Left ventricle myocardium inferior (tissue), 1 donor: ENCODE measurements around the gene ST6GALNAC2. TPM values are rescaled to one million over a fixed set of nuclear protein-coding genes. Genes with fewer than 3 reads are reported as not detected.
"Not testable (repeated sequence)": the region's sequence is repeated elsewhere in the genome, so short reads cannot be mapped to it uniquely, and the experiment has no call there.

Experiments used
- DNase-seq: peaks from one replicate; pipeline ENCODE4 v3.0.0-alpha.2; 2020
- H3K27ac ChIP-seq: fragments of 200-600 bp; replicated peaks from 2 replicates; pipeline ENCODE4 v1.8.0; 2021
- H3K27me3 ChIP-seq: fragments of 200-600 bp; 2 replicates; pipeline ENCODE4 v1.8.0; 2021; ENCODE audit warnings: low read depth
- H3K36me3 ChIP-seq: fragments of 200-600 bp; 2 replicates; pipeline ENCODE4 v1.8.0; 2021
- H3K4me1 ChIP-seq: fragments of 200-600 bp; 2 replicates; pipeline ENCODE4 v1.8.0; 2021
- H3K4me3 ChIP-seq: fragments of 200-600 bp; 2 replicates; pipeline ENCODE4 v1.8.0; 2021; ENCODE audit warnings: mild to moderate bottlenecking, moderate library complexity
- H3K9me3 ChIP-seq: fragments of 200-600 bp; replicated peaks from 2 replicates; pipeline ENCODE4 v1.8.0; 2021
- intact Hi-C: fragments of 100-400 bp; cut with micrococcal nuclease; formaldehyde crosslinking; loops from one replicate; pipeline ENCODE4 v1.11.0; 2022
- total RNA-seq: library from RNA; stranded (reverse); fragmentation: NEBNext Ultra II Directional; extraction: Animal tissue kit (Norgen Biotek cat#: 25700); gene quantifications from one replicate; pipeline ENCODE4 v1.2.1, GENCODE V29; 2021
- TF ChIP-seq, protein P1 (sequence below): fragments of 200-600 bp; IDR thresholded peaks from 2 replicates; pipeline ENCODE4 v1.8.0; 2021; ENCODE audit warnings: antibody characterized with exemption, mild to moderate bottlenecking, borderline replicate concordance
- donor health status: DM: no; HTN: yes; CAD: no; lungs with severe emphysema.

ST6GALNAC2 gene
- total RNA-seq, 1 donor from 2014 or later, result 4.3 TPM

DNA sequence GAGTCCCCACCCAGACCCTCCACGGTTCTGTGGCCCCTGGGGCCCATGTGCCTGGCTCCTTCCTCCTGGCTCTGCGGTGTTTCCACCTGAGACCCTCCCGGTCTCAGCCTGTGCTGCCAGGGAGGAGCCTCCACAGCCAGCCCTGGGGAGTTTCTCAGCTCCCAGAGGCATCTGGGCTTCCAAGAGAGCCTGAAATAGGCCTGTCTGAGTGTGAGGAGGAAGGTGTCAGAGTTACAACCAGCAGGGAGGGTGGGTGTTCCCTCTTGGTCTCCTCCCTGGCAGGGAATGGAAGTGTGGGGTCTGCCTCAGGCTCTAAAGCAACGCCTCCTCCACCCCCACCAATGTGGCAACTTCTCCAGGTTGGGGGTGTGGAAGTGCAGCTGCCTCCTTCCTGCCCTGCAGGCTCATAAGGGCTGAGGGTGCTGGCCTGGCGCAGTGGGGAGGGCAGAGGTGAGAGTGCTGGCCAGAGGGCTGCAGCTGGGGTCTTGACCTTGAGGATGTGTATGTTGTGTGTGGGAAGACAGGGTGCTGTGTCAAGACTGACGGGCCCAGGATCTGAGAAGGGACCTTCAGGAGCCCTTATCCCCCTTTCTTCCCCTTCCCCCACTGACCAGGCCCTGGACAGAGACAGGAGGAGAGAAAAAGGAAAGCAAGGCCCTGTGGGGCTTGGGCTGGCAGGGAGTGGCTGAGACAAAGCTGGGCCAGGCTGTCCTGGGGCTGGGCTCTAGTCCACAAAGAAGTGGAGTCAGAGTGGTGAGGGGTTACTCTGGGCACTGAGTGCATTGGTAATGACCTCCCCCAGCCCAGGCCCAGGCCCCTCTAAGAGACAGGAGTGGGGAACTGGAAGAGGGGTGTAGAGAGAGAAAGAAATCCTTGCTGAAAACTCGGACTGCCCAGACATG is 50.6 kb downstream of the ST6GALNAC2 start:
- TF ChIP-seq, protein P1, sequence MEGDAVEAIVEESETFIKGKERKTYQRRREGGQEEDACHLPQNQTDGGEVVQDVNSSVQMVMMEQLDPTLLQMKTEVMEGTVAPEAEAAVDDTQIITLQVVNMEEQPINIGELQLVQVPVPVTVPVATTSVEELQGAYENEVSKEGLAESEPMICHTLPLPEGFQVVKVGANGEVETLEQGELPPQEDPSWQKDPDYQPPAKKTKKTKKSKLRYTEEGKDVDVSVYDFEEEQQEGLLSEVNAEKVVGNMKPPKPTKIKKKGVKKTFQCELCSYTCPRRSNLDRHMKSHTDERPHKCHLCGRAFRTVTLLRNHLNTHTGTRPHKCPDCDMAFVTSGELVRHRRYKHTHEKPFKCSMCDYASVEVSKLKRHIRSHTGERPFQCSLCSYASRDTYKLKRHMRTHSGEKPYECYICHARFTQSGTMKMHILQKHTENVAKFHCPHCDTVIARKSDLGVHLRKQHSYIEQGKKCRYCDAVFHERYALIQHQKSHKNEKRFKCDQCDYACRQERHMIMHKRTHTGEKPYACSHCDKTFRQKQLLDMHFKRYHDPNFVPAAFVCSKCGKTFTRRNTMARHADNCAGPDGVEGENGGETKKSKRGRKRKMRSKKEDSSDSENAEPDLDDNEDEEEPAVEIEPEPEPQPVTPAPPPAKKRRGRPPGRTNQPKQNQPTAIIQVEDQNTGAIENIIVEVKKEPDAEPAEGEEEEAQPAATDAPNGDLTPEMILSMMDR, result no peak
- Histone ChIP-seq H3K4me1 (peaks cover 89% of the 10 kb centered on the region), H3K27ac (peak overlapping the region; percentile 93), H3K9me3 (no peaks in the 10 kb centered on the region), H3K36me3 (no peaks in the 10 kb centered on the region), H3K4me3 (peak overlapping the region; percentile 73), H3K27me3 (peaks cover 18% of the 10 kb centered on the region)
- peak; percentile 14 for DNase-seq
- intact Hi-C loops, result no loop called here

DNA sequence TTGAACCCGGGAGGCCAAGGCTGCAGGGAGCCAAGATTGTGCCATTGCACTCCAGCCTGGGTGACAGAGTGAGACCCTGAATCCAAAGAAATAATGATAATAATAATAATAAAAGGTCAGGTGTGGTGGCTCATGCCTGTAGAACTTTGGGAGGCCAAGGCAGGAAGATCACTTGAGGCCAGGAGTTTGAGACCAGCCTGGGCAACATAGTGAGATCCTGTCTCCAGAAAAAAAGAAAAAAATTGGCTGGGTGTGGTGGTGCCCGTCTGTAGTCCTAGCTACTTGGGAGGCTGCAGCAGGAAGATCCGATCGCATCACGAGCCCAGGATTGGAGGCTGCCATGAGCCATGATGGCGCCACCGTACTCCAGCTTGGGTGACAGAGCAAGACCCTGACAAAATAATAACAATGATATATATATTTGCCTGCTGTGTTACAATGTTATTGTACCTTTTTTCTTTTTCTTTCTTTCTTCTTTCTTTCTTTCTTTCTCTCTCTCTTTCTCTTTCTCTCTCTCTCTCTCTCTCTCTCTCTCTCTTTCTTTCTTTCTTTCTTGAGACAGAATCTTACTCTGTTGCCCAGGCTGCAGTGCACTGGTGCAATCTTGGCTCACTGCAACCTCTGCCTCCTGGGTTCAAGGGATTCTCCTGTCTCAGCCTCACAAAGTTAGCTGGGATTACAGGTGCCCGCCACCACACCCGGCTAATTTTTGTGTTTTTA is 51.9 kb downstream of the ST6GALNAC2 start:
- Histone ChIP-seq H3K27ac (peak overlapping the region; percentile 98), H3K4me3 (peak overlapping the region; percentile 73), H3K4me1 (peaks cover 90% of the 10 kb centered on the region), H3K27me3 (peaks cover 18% of the 10 kb centered on the region)
- DNase-seq, intact Hi-C loops, H3K9me3 ChIP-seq, H3K36me3 ChIP-seq: not testable (repeated sequence)

DNA sequence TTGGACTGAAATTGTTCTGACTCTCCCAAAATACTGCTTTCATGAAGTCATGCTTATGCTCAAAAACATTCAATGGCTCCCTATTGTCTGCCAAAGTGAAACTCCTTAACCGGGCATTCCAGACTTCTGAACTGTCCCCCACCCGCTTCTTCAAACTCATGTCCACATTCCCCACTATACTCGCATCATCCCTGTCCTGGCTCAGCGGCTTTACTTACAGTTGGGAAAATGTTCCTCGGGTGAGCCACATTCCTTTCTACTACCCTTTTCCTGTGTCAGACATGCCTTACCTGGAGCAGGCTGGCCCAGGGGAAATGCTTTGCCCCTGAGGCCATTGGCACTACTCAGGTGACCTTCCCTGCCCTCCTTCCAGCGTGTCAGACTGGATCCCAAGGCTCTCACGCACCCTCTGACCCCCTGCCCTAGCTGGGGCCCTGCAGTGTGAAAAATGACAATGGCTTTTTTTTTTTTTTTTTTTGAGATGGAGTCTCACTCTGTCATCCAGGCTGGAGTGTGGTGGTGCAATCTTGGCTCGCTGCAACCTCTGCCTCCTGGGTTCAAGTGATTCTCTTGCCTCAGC is 53.5 kb downstream of the ST6GALNAC2 start:
- Histone ChIP-seq H3K27me3 (peaks cover 4% of the 10 kb centered on the region), H3K4me1 (peaks cover 92% of the 10 kb centered on the region)
- DNase-seq, result no peak

DNA sequence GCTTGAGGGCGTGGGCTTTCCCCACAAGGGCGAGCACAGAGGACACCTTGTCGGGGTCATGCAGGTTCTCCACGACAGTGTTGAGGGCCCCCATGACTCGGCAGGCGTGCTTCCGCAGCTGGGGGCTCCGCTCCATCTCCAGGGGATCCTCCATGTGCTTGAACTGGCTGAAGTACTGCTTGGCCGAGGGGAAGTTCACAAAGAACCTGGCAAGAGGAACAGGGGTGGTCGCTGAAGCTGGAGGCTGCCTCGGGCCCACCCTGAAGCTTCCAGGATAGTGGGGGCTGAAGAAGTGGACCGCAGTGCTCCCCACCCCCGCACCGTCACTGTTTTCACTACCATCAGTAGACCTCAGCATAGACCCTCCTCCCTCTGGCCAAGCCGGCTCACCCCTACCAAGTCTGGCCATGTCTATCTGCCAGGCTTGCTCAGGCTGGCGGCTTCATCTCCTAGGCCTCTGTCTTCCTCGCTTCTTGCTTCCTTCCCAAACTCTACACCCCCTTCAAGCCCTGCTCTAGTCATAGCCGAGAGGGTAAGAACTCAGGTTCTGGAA is 54.1 kb downstream of the ST6GALNAC2 start:
- H3K4me1 ChIP-seq, result peaks cover 89% of the 10 kb centered on the region
- TF ChIP-seq, protein P1, result no peak
- no peaks in the 10 kb centered on the region for H3K27me3 ChIP-seq
- H3K36me3 ChIP-seq, result no peaks in the 10 kb centered on the region
- peak overlapping the region; percentile 98 for H3K27ac ChIP-seq
- H3K4me3 ChIP-seq, result peak overlapping the region; percentile 54
- DNase-seq, result no peak
- H3K9me3 ChIP-seq, result no peaks in the 10 kb centered on the region
- intact Hi-C loops, result no loop called here

More for the DNA sequence above, 53.5 kb downstream of the ST6GALNAC2 start:
- Histone ChIP-seq H3K27ac (peak overlapping the region; percentile 98), H3K4me3 (peak overlapping the region; percentile 9), H3K9me3 (no peaks in the 10 kb centered on the region), H3K36me3 (no peaks in the 10 kb centered on the region)
- intact Hi-C loops, result no loop called here
- TF ChIP-seq, protein P1, result no peak

DNA sequence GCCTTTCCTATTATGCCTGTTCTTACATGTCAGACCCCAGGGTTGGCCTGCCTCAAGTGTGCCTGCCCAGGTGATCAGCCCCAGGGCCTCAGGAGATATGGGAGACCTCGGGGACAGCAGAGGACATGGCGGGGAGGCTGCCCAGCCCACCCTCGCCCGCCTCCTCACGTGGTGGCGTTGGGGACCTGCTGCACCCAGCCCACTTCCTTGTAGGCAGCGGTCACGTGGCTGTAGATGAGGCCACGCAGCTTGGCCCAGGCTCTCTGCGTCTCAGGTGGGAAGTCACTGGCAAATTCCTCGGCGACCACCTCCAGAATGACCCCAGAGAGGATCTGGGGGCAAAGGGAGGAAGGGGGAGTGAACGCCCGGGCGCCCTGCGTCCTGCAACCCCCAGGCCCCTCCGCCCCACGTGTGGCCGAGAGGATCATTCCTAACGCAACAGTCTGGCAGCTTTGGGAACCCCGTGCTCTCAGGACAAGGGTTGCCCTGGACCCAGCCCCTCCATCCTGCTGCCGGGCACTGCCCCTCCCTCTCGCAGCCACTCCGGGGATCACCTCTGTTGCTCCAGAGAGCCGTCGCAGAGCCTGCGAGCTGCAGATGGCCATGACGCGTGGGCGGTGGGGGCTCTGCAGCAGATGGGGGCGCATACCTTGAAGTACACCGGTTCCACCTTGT is 54.7 kb downstream of the ST6GALNAC2 start:
- no peak for DNase-seq
- intact Hi-C loops, result no loop called here
- peak overlapping the region; percentile 54 for H3K4me3 ChIP-seq

More for the DNA sequence above, 54.7 kb downstream of the ST6GALNAC2 start:
- H3K36me3 ChIP-seq, result no peaks in the 10 kb centered on the region
- no peaks in the 10 kb centered on the region for H3K9me3 ChIP-seq
- peak overlapping the region; percentile 98 for H3K27ac ChIP-seq
- peaks cover 87% of the 10 kb centered on the region for H3K4me1 ChIP-seq
- TF ChIP-seq, protein P1, result no peak
- H3K27me3 ChIP-seq, result no peaks in the 10 kb centered on the region
